Colonic mucosa (tissue), 4 donors: ENCODE results near the gene SCRT2. TPM values are rescaled to one million over a fixed set of nuclear protein-coding genes. Genes with fewer than 3 reads are reported as not detected.
A peak's percentile ranks its signal among the peaks of the same experiment; 100 is the strongest.

Experiments
- DNase-seq: peaks from one replicate; pipeline ENCODE4 v3.0.0-alpha.2; 2020
- H3K27ac ChIP-seq: fragments of 200-600 bp; one replicate; pipeline ENCODE4 v1.8.0; 2021
- H3K27me3 ChIP-seq: fragments of 200-600 bp; one replicate; pipeline ENCODE4 v1.8.0; 2021
- H3K36me3 ChIP-seq: fragments of 200-600 bp; one replicate; pipeline ENCODE4 v1.8.0; 2021
- H3K4me1 ChIP-seq: fragments of 200-600 bp; one replicate; pipeline ENCODE4 v1.8.0; 2021; ENCODE audit warnings: mild to moderate bottlenecking
- H3K4me3 ChIP-seq: fragments of 200-600 bp; one replicate; pipeline ENCODE4 v1.8.0; 2021
- H3K9ac ChIP-seq, 2 donors: one replicate each; pipeline ENCODE4 v1.7.0; 2013; ENCODE audit warnings: control low read depth in 2 of 2, low read depth in 2 of 2, low read length in 2 of 2
- H3K9me3 ChIP-seq: fragments of 200-600 bp; one replicate; pipeline ENCODE4 v1.8.0; 2021
- intact Hi-C: fragments of 100-400 bp; cut with DNase I; formaldehyde crosslinking; loops from one replicate; pipeline ENCODE4 v1.14.1; 2022
- total RNA-seq, 2 donors: library from RNA; stranded (reverse); fragmentation: NEBNext Ultra II Directional in 1 of 2; extraction: Animal tissue kit (Norgen Biotek cat#: 25700) in 1 of 2; gene quantifications; one replicate each; pipeline ENCODE4 v1.2.1, GENCODE V29; 2021
- TF ChIP-seq, protein P1 (sequence below): fragments of 200-600 bp; IDR thresholded peaks from one replicate; pipeline ENCODE4 v1.8.0; 2022; ENCODE audit warnings: antibody characterized with exemption, mild to moderate bottlenecking
- donor health status: healthy.
- donor health status: DM: no; HTN: no; CAD: no.
- donor health status: DM: no; HTN: no; CAD: no.

SCRT2 gene
- total RNA-seq, 2 donors from 2014 or later: not detected

GRCh38 chr20:651713-652614 lies 23.6 kb downstream of the SCRT2 start:
- H3K27me3 ChIP-seq: no peaks in the 10 kb centered on the region
- peak overlapping the region; percentile 76 to 97 for H3K9ac ChIP-seq
- H3K9me3 ChIP-seq: no peaks in the 10 kb centered on the region
- peak overlapping the region; percentile 57 for H3K27ac ChIP-seq
- no peaks in the 10 kb centered on the region for H3K36me3 ChIP-seq
- TF ChIP-seq, protein P1, sequence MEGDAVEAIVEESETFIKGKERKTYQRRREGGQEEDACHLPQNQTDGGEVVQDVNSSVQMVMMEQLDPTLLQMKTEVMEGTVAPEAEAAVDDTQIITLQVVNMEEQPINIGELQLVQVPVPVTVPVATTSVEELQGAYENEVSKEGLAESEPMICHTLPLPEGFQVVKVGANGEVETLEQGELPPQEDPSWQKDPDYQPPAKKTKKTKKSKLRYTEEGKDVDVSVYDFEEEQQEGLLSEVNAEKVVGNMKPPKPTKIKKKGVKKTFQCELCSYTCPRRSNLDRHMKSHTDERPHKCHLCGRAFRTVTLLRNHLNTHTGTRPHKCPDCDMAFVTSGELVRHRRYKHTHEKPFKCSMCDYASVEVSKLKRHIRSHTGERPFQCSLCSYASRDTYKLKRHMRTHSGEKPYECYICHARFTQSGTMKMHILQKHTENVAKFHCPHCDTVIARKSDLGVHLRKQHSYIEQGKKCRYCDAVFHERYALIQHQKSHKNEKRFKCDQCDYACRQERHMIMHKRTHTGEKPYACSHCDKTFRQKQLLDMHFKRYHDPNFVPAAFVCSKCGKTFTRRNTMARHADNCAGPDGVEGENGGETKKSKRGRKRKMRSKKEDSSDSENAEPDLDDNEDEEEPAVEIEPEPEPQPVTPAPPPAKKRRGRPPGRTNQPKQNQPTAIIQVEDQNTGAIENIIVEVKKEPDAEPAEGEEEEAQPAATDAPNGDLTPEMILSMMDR: no peak
- intact Hi-C loops: loop anchor here (5.0 kb wide), 1 partner anchor 105 kb away; no protein-coding TSS in a partner anchor
- DNase-seq: peak; percentile 32
- H3K4me3 ChIP-seq: peak overlapping the region; percentile 65
- no peaks in the 10 kb centered on the region for H3K4me1 ChIP-seq

GRCh38 chr20:650954-651353 lies 24.6 kb downstream of the SCRT2 start:
- no peaks in the 10 kb centered on the region for H3K4me1 ChIP-seq
- no peaks in the 10 kb centered on the region for H3K36me3 ChIP-seq
- no peak overlapping the region for H3K27ac ChIP-seq
- no peak overlapping the region for H3K4me3 ChIP-seq
- intact Hi-C loops: loop anchor here (5.0 kb wide), 1 partner anchor 104 kb away; no protein-coding TSS in a partner anchor
- no peak for DNase-seq
- H3K9ac ChIP-seq: no peak overlapping the region
- no peaks in the 10 kb centered on the region for H3K9me3 ChIP-seq
- TF ChIP-seq, protein P1: no peak
- no peaks in the 10 kb centered on the region for H3K27me3 ChIP-seq

DNA sequence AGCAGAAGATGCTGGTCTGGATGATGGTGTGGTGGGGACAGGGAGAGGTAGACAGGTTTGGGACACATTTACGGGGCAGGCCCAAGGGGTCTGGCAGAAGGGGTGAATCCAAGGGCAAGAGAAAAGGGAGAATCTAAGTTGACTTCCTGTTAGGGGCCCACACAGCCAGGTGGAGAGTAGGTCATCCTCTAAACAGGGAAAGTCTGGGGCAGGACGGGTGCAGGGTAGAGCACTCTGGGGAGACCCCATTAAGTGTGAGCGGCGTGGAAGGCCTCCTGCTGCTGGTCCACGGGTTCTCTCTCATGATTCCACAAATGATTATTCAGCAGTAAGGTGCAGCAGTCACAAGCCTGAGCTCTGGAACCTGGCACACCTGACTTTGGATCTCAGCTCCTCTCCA lies 25.3 kb downstream of the SCRT2 start:
- Histone ChIP-seq H3K4me1 (no peaks in the 10 kb centered on the region), H3K27me3 (no peaks in the 10 kb centered on the region), H3K9me3 (no peaks in the 10 kb centered on the region), H3K36me3 (no peaks in the 10 kb centered on the region), H3K4me3 (no peak overlapping the region), H3K27ac (no peak overlapping the region), H3K9ac (no peak overlapping the region)
- intact Hi-C loops: loop anchor here (5.0 kb wide), 1 partner anchor 103 kb away; no protein-coding TSS in a partner anchor
- TF ChIP-seq, protein P1: no peak
- DNase-seq: no peak

- TF ChIP-seq, protein P1: no peak
- Histone ChIP-seq H3K9me3 (no peaks in the 10 kb centered on the region), H3K27ac (no peak overlapping the region), H3K4me1 (no peaks in the 10 kb centered on the region), H3K27me3 (peaks cover 4% of the 10 kb centered on the region), H3K4me3 (no peak overlapping the region), H3K9ac (no peak overlapping the region), H3K36me3 (no peaks in the 10 kb centered on the region)
- intact Hi-C loops: loop anchor here (5.0 kb wide), 1 partner anchor 295 kb away; no protein-coding TSS in a partner anchor
- DNase-seq: no peak
Observed at GRCh38 chr20:647479-648019, 28.1 kb downstream of the SCRT2 start.

DNA sequence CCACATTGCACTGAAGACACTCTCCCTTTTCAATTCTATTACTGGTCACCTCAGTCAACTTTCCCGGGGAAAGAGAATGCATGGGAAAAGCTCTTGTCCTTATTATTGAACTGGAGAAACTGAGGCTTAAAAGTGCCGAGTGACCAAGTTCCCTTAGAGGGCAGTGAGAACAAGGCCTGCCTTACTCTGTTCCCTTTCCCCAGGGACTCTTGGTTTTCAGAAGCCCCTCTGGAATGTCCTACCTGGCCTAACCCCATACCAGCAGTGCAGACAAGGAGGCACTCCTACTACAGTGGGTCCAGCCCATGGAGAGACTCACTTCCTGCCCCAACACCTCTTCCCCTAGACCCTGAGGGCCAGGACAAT lies 28.8 kb downstream of the SCRT2 start:
- TF ChIP-seq, protein P1: no peak
- H3K9ac ChIP-seq: no peak overlapping the region
- H3K9me3 ChIP-seq: no peaks in the 10 kb centered on the region
- H3K36me3 ChIP-seq: no peaks in the 10 kb centered on the region
- intact Hi-C loops: loop anchor here (5.0 kb wide), 1 partner anchor 295 kb away; no protein-coding TSS in a partner anchor
- H3K27me3 ChIP-seq: peaks cover 7% of the 10 kb centered on the region
- no peaks in the 10 kb centered on the region for H3K4me1 ChIP-seq
- DNase-seq: no peak
- H3K27ac ChIP-seq: no peak overlapping the region
- H3K4me3 ChIP-seq: no peak overlapping the region
